H1 (cell line): ENCODE results near the gene DOHH. TPM values are rescaled to one million over a fixed set of nuclear protein-coding genes. Genes with fewer than 3 reads are reported as not detected.

Experiments
- BACH1 ChIP-seq: IDR thresholded peaks from 2 replicates; pipeline ENCODE4 v1.6.1; 2012; ENCODE audit warnings: low read length, improper control_type of control experiment
- CEBPB ChIP-seq: IDR thresholded peaks from 2 replicates; pipeline ENCODE4 v1.6.1; 2012; ENCODE audit warnings: low read depth, low read length
- EZH2 ChIP-seq: fragments of 200-600 bp; sonication (generic); IDR thresholded peaks from 2 replicates; pipeline ENCODE4 v1.7.1; 2012; ENCODE audit warnings: low read depth, mild to moderate bottlenecking, moderate library complexity, low read length, inconsistent platforms; ENCODE audit not compliant: severe bottlenecking
- NANOG ChIP-seq: IDR thresholded peaks from 2 replicates; pipeline ENCODE4 v1.6.1; 2011; ENCODE audit warnings: low read length, low read depth, mild to moderate bottlenecking, inconsistent platforms; ENCODE audit not compliant: insufficient read depth, poor library complexity, severe bottlenecking
- polyA plus RNA-seq, 7 experiments: library from polyadenylated mRNA; depleted of rRNA in 3 of 7; stranded (reverse) in 5 of 7; unstranded in 2 of 7; fragments of >200 nt in 5 of 7; fragments of 200-250 nt in 2 of 7; gene quantifications; 1 replicate in 5 of 7; 2 replicates in 1 of 7; 4 replicates in 1 of 7; pipeline versions ENCODE4 v1.2.1 to v1.2.3, GENCODE V29; 2011 to 2013; ENCODE audit warnings: missing spikeins in 2 of 7, mixed read lengths in 2 of 7
- total RNA-seq: library from RNA; stranded (reverse); fragmentation: NEBNext Ultra II Directional; extraction: Animal tissue kit (Norgen Biotek cat#: 25700); gene quantifications from 2 replicates; pipeline ENCODE4 v1.2.1, GENCODE V29; 2021

Gene DOHH
- total and polyA plus RNA-seq, 2 of the 8 experiments (the other 6 are each of a cell fraction or from before 2014, with no cell fraction given) = 7.3 to 17.7 TPM

- TF ChIP-seq CEBPB (no peak), BACH1 (no peak), EZH2 (no peak), NANOG (no peak)
Measured at GRCh38 chr19:3478409-3479176, 21.9 kb downstream of the DOHH start (continued).
